ENCODE measurements around the gene LGR4.
A peak's percentile ranks its signal among the peaks of the same experiment; 100 is the strongest.
"Not testable (repeated sequence)": the region's sequence is repeated elsewhere in the genome, so short reads cannot be mapped to it uniquely, and the experiment has no call there.

LGR4 gene, protein sequence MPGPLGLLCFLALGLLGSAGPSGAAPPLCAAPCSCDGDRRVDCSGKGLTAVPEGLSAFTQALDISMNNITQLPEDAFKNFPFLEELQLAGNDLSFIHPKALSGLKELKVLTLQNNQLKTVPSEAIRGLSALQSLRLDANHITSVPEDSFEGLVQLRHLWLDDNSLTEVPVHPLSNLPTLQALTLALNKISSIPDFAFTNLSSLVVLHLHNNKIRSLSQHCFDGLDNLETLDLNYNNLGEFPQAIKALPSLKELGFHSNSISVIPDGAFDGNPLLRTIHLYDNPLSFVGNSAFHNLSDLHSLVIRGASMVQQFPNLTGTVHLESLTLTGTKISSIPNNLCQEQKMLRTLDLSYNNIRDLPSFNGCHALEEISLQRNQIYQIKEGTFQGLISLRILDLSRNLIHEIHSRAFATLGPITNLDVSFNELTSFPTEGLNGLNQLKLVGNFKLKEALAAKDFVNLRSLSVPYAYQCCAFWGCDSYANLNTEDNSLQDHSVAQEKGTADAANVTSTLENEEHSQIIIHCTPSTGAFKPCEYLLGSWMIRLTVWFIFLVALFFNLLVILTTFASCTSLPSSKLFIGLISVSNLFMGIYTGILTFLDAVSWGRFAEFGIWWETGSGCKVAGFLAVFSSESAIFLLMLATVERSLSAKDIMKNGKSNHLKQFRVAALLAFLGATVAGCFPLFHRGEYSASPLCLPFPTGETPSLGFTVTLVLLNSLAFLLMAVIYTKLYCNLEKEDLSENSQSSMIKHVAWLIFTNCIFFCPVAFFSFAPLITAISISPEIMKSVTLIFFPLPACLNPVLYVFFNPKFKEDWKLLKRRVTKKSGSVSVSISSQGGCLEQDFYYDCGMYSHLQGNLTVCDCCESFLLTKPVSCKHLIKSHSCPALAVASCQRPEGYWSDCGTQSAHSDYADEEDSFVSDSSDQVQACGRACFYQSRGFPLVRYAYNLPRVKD

GRCh38 chr11:27472398-27473016, at the start of gene LGR4:
LGR4 (minus strand) TSS chr11:27472790; CDS start chr11:27472302, 488 bp downstream.
- peak; percentile 97 for DNase-seq (ENCODE audit: low read depth)

GRCh38 chr11:27520226-27520625, 47.6 kb upstream of the LGR4 start:
- DNase-seq (ENCODE audit: low read depth): peak; percentile 19

- no peak for DNase-seq (ENCODE audit: low read depth)
These were observed 45.9 kb upstream of the LGR4 start for GRCh38 chr11:27518518-27518917.

- not testable (repeated sequence) for DNase-seq (ENCODE audit: low read depth)
These were observed 44.9 kb upstream of the LGR4 start for GRCh38 chr11:27517490-27517889.

GRCh38 chr11:27514558-27514957, 42.0 kb upstream of the LGR4 start:
- DNase-seq (ENCODE audit: low read depth): peak; percentile 86

DNA sequence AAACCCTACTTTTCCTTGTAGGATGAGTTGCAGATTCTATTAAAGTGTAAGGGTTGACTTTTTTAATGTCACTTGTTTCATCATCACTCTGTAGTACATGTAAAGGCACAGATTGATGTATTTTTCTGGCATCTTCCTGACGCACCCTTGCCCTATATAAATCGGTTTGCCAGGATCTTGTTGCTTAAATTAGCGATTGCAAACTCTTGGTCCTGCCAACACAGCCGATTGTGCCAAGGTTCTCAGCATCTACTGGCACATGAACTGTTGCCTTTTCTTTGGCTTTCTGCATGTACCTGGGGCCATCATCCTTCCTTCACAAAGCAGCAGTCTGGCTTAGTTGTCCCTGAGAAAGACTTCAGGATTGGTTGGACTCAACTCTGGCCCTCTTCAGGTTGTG, 41.5 kb upstream of the LGR4 start:
- no peak for DNase-seq (ENCODE audit: low read depth)

- no peak for DNase-seq (ENCODE audit: low read depth)
These were observed 40.8 kb upstream of the LGR4 start for GRCh38 chr11:27513389-27513788.

GRCh38 chr11:27512238-27512637, 39.6 kb upstream of the LGR4 start:
- no peak for DNase-seq (ENCODE audit: low read depth)

- DNase-seq (ENCODE audit: low read depth): no peak
These were observed 37.3 kb upstream of the LGR4 start for GRCh38 chr11:27509908-27510307.

DNA sequence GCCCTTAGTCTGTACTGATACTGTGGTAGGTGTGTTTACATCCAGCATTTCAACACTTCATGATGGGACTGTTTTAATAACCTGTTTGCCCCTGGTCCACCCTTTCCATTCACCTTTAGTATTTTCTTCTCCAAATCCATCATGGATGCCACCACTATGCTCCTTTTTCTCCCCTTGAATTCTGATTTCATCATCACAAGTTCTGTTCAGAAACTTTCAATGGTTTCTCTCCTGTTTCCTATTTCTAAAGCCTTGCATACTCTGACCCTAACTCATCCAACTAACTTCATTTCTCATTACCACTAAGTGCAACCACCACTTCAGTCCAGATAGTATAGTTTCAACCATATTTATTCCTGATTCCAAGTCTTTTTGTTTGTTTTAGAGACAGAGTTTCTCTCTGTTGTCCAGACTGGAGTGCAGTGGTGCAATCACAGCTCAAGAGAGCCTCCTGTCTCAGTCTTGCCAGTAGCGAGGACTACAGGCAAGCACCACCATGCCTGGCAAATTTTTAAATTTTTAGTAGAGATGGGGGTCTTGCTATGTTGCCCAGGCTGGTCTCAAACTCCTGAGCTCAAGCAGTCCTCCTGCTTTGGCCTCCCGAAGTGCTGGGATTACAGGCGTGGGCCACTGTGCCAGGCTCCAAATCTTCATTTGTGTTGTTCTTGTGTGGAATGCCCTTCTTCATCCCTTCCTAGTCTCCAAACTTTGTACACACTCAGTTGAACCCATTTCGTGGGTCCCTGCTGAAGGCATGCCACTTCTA, 35.1 kb upstream of the LGR4 start:
- DNase-seq (ENCODE audit: low read depth): peak; percentile 30

GRCh38 chr11:27506200-27507182, 33.9 kb upstream of the LGR4 start, which contains the start of gene LIN7C:
LIN7C (minus strand) TSS chr11:27506769; CDS start chr11:27506752, 17 bp downstream.
- peak; percentile 96 for DNase-seq (ENCODE audit: low read depth)

DNA sequence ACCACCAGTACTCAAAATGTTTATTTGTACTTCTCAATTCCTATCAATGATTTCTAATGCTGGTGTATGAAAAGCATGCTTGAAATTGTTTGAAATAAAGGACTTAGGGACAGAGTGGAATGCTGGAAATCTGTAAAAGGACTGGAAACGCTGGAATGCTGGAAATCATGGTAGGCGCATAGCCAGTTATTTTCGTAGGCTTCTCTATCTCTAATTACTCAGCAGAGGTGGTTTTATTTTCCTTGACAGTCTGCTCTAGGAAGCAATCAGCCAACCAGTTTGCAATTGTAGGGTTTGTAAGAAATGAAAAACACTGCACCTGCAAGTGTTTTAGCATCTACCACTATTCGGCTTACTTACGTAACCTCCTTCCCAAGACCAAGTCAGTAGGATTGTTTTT, 33.2 kb upstream of the LGR4 start:
- DNase-seq (ENCODE audit: low read depth): peak; percentile 59

- DNase-seq (ENCODE audit: low read depth): no peak
These were observed 31.6 kb upstream of the LGR4 start for GRCh38 chr11:27504205-27504604.

GRCh38 chr11:27501100-27501499, 28.5 kb upstream of the LGR4 start:
- DNase-seq (ENCODE audit: low read depth): no peak

- no peak for DNase-seq (ENCODE audit: low read depth)
These were observed 25.3 kb upstream of the LGR4 start for GRCh38 chr11:27497911-27498310.

DNA sequence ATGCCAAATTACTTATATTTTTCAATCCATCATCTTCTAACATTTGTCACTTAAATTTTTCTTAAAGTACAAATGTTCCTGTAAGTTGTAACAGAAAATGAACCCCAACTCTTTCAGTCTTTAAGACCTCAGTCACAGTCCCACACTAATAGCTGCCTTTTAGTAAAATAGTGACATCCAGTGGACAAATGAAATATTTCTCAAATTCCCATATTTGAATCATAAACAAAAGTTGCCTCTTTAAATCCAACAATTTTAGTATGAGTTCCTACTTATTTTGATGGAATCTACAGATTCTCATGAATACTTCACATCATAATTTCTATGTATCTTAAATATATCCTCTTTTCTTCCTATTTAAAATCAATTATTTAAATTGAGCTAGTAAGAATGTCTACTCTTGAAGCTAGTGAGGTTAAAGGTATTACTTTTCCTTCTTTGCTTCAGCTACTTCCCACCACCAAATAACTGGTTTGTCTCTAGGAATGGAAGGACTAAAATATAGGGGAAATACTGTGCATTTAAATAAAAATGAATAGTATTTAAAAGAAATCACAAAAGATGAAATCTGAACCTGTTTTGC, 24.8 kb upstream of the LGR4 start:
- peak; percentile 38 for DNase-seq (ENCODE audit: low read depth)

DNA sequence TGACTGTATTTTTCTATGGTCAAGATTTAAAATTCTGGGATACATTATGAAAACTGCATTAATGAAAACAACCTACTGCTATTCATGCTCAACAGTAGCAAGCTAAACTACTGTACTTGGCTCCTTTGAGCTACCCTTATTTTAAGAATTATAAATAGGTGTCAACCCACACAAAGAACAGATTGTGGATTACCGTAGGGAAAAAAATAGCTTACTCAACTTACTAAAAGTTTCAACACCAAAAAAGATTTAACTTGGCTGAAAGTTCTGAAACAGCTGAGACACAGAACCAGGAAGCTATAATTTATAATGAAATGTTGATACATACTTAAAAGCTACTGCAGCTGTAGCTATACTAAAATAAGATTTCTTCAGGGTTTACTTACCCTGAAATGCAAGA, 23.9 kb upstream of the LGR4 start:
- DNase-seq (ENCODE audit: low read depth): no peak

DNA sequence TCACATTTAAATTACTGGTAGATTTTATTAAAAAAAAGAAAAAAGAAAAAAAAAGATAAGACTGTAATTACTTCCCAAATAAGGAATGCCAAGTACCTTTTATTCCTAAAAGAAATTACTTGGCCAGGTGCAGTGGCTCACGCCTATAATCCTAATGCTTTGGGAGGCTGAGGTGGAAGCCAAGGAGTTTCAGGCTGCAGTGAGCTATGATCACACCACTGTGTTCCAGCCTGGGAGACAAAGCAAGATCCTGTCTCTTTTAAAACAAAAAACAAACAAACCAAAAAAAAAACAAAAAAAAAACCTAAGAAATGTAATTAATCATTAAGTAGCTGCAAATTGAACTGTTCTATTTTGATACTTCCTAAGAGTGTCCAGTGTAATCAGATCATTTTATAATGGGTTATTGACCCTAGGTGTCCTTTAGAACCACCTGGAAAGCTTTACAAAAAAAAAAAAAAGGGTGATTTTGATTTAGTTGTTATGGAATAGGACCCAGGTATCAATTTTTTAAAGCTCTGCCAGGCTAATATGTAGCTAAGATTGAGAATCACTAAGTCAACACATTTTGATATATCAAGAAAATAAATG, 23.2 kb upstream of the LGR4 start:
- DNase-seq (ENCODE audit: low read depth): no peak

DNA sequence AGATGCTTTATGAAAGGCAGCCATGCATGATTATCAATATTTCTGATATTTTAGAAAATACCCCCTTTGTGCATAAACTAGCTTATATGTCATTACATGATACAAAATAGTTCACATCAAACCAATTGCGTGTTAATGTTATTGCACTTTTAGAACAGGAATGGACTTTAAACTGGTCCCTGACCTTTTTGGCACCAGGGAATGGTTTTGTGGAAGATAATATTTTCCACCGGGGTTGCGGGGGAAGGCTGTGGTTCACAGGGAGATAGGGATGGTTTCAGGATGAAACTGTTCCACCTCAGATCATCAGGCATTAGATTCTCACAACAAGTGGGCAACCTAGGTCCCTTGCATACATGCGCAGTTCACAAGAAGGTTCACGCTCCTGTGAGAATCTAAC, 16.5 kb upstream of the LGR4 start:
- no peak for DNase-seq (ENCODE audit: low read depth)

- DNase-seq (ENCODE audit: low read depth): no peak
These were observed 15.1 kb upstream of the LGR4 start for GRCh38 chr11:27487706-27488105.
